Nephron (organoid): ENCODE measurements around the gene DPM2.

ENCODE experiments used
- H3K27ac Mint-ChIP-seq, 3 experiments: 2 replicates each; pipeline ENCODE4 v1.8.0; 2020; ENCODE audit warnings: mixed read lengths in 3 of 3, mild to moderate bottlenecking in 2 of 3, moderate library complexity in 1 of 3
- H3K27me3 Mint-ChIP-seq: 2 replicates; pipeline ENCODE4 v1.8.0; 2021; ENCODE audit warnings: low read depth, mild to moderate bottlenecking, moderate library complexity, mixed read lengths
- H3K36me3 Mint-ChIP-seq: 2 replicates; pipeline ENCODE4 v1.8.0; 2020; ENCODE audit warnings: low read depth, mixed read lengths
- H3K4me1 Mint-ChIP-seq: 2 replicates; pipeline ENCODE4 v1.8.0; 2020; ENCODE audit warnings: mixed read lengths
- H3K4me3 Mint-ChIP-seq, 3 experiments: 2 replicates each; pipeline ENCODE4 v1.8.0; 2020; ENCODE audit warnings: mild to moderate bottlenecking in 3 of 3, mixed read lengths in 3 of 3, moderate library complexity in 2 of 3
- H3K9me3 Mint-ChIP-seq: 2 replicates; pipeline ENCODE4 v1.8.0; 2020; ENCODE audit warnings: mixed read lengths
- CTCF ChIP-seq, 3 experiments: fragments of 200-600 bp; sonication (generic); IDR thresholded peaks; one replicate each; pipeline ENCODE4 v1.5.0; 2021; ENCODE audit warnings: antibody characterized with exemption in 3 of 3; ENCODE audit not compliant: unreplicated experiment in 3 of 3

The DPM2 gene

DNA sequence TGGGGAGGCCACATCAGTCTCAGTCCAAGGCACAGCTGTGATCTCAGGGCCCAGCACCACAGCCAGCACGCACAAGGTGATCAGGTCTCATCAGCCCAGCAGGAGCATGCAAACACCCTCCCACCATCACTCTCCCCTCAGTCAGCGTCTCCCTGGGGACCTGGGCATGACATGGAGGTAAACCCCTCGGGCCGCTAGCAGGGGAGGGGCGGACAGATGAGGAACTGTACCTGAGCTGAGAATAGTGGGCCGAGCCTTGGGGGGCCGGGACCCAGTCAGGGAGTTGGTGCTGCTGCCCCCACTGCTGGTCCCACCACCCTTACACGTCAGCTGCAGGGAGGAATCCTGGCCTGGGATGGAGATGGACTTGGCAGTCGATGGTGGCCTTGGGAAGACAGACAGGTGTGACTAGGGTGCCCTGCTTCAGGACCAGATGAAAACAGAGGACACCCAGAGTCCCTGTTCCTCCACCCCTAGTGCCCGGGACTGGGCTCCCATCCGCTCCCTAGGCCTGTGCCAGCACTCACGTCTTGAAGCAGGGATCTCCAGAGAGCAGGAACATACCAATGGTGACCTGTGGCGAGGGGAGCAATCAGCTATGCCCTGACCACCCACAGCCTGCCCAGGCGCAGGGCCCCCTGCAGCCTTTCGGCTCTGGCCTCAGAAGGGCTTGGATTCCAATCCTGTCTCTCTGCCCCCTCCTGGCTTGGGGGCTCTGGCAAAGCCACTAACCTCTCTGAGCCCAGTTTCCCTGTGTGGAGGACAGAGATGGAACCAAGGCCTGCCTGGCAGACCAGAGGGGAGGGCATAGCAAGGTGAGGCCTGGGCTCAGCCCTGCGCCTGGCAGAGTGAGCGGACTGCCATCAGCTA, 10.4 kb upstream of the DPM2 start:
- H3K4me3 Mint-ChIP-seq, result no peak overlapping the region
- H3K9me3 Mint-ChIP-seq, result no peaks in the 10 kb centered on the region
- peaks cover 23% of the 10 kb centered on the region for H3K4me1 Mint-ChIP-seq
- no peak for TF ChIP-seq CTCF (IDR thresholded peaks at IDR 0.05; ENCODE audit: unreplicated experiment in 3 of 3)
- peaks cover 11% of the 10 kb centered on the region for H3K36me3 Mint-ChIP-seq
- peak overlapping the region in 1 of 3 experiments; percentile 17 for H3K27ac Mint-ChIP-seq
- no peaks in the 10 kb centered on the region for H3K27me3 Mint-ChIP-seq

- Mint-ChIP-seq H3K27ac (no peak overlapping the region), H3K36me3 (peaks cover 16% of the 10 kb centered on the region)
Measured at GRCh38 chr9:127946728-127947127, 9.1 kb upstream of the DPM2 start.

DNA sequence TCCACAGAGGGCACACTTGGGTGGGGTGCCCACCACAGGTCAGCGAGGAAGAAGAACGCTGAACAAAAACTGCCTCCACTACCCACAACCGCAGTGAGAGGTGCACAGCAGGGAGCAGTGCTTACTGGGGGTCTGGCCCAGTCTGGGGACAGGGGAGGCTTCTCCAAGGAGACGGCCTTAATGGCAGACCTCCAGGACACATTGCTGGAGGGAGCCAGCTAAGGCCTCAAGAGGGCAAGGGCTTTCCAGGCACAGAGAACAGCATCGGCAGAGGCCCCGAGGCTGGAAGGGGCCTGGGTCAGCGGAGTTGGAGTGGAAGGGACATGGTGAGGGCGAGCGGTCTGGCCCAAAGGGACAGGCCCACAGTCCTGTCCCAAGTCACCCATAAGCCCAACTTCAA, 8.3 kb upstream of the DPM2 start:
- no peak overlapping the region for H3K27ac Mint-ChIP-seq
- no peak overlapping the region for H3K4me3 Mint-ChIP-seq
- TF ChIP-seq CTCF (IDR thresholded peaks at IDR 0.05; ENCODE audit: unreplicated experiment in 3 of 3), result no peak
- H3K9me3 Mint-ChIP-seq, result no peaks in the 10 kb centered on the region
- H3K27me3 Mint-ChIP-seq, result no peaks in the 10 kb centered on the region
- H3K4me1 Mint-ChIP-seq, result peaks cover 35% of the 10 kb centered on the region
- peaks cover 16% of the 10 kb centered on the region for H3K36me3 Mint-ChIP-seq

More at GRCh38 chr9:127946728-127947127, 9.1 kb upstream of the DPM2 start:
- no peaks in the 10 kb centered on the region for H3K27me3 Mint-ChIP-seq
- no peak overlapping the region for H3K4me3 Mint-ChIP-seq
- no peak for TF ChIP-seq CTCF (IDR thresholded peaks at IDR 0.05; ENCODE audit: unreplicated experiment in 3 of 3)
- H3K9me3 Mint-ChIP-seq, result no peaks in the 10 kb centered on the region
- H3K4me1 Mint-ChIP-seq, result peaks cover 31% of the 10 kb centered on the region

- peaks cover 16% of the 10 kb centered on the region for H3K36me3 Mint-ChIP-seq
- no peaks in the 10 kb centered on the region for H3K27me3 Mint-ChIP-seq
- no peak overlapping the region for H3K27ac Mint-ChIP-seq
- TF ChIP-seq CTCF (IDR thresholded peaks at IDR 0.05; ENCODE audit: unreplicated experiment in 3 of 3), result no peak
- H3K4me1 Mint-ChIP-seq, result peaks cover 35% of the 10 kb centered on the region
- H3K9me3 Mint-ChIP-seq, result no peaks in the 10 kb centered on the region
- H3K4me3 Mint-ChIP-seq, result no peak overlapping the region
Measured at GRCh38 chr9:127945338-127945737, 7.7 kb upstream of the DPM2 start.

DNA sequence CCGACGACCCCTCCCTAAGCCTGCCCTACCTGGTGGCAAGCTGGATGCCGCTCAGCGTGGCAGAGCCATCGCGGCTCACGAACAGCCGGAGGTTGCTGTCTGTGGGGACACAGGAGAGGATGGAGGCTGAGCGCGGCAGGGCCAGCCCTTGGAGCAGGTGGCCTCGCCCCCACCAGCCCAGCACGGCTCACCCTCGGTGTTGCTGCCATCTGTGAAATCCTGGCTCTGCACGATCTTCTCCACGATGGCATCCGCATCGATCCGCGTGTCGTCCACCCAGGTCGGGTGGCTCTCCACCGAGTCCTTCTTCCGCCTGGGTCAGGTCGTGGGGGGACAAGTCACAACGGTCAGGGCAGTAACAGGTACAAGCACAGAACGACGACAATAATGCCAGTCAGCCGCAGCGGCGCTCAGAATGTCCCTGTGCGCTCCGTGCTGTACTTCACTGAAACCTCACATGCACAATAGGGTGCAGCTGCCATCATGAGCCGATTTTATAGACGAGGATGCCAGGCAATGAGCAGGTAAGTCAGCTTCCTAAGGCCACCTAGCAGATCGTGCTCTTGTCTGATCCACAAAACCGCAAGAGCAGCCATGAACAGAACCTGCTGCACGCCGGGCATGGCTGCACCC, 7.0 kb upstream of the DPM2 start:
- H3K36me3 Mint-ChIP-seq, result peaks cover 16% of the 10 kb centered on the region
- no peaks in the 10 kb centered on the region for H3K27me3 Mint-ChIP-seq
- no peak overlapping the region for H3K4me3 Mint-ChIP-seq
- no peaks in the 10 kb centered on the region for H3K9me3 Mint-ChIP-seq
- no peak overlapping the region for H3K27ac Mint-ChIP-seq
- peaks cover 32% of the 10 kb centered on the region for H3K4me1 Mint-ChIP-seq
- TF ChIP-seq CTCF (IDR thresholded peaks at IDR 0.05; ENCODE audit: unreplicated experiment in 3 of 3), result no peak
